GM21576 (cell line): ENCODE measurements around the gene TMC8.

Experiments
- ATAC-seq: cut with Tn5 transposase; IDR thresholded peaks from one replicate; pipeline ENCODE4 v1.9.1; 2021; ENCODE audit warnings: mild to moderate bottlenecking, moderate library complexity; ENCODE audit not compliant: unreplicated experiment

TMC8 gene

GRCh38 chr17:78179372-78179771 is 48.8 kb downstream of the TMC8 start:
- ATAC-seq: no peak

GRCh38 chr17:78180083-78180482 is 49.5 kb downstream of the TMC8 start:
- ATAC-seq: no peak

- no peak for ATAC-seq
Observed at GRCh38 chr17:78180508-78180907, 49.9 kb downstream of the TMC8 start.

- ATAC-seq: no peak
Observed at GRCh38 chr17:78182504-78182903, 51.9 kb downstream of the TMC8 start.

- ATAC-seq: no peak
Observed at GRCh38 chr17:78183916-78184315, 53.3 kb downstream of the TMC8 start.

- no peak for ATAC-seq
Observed at GRCh38 chr17:78184351-78184750, 53.8 kb downstream of the TMC8 start.

GRCh38 chr17:78184868-78185267 is 54.3 kb downstream of the TMC8 start:
- ATAC-seq: no peak

- ATAC-seq: no peak
Observed at GRCh38 chr17:78185981-78186691, 55.6 kb downstream of the TMC8 start.

- ATAC-seq: peak; percentile 82
Observed at GRCh38 chr17:78186692-78187595, 56.4 kb downstream of the TMC8 start, which contains the start of the genes AFMID and TK1. Gene AFMID (plus strand): TSS chr17:78187362. CDS start chr17:78187371, 9 bp downstream. Gene TK1 (minus strand): TSS chr17:78187052. CDS start chr17:78186994, 58 bp downstream.
